RWPE1 (cell line): Measurements from ENCODE around the gene GUCY2C.

ENCODE experiments used
- CTCF ChIA-PET: fragments of 350-600 bp; sonication (Branson Sonifier 250); formaldehyde crosslinking; extraction: SDS; loops from one replicate; lab custom pipeline; 2021; lab: Yijun Ruan, JAX
- POLR2A ChIA-PET: fragments of 400-600 bp; formaldehyde crosslinking; extraction: SDS; loops from one replicate; lab custom pipeline; 2020; ENCODE audit warnings: antibody characterized with exemption; ENCODE audit not compliant: low non-redundant PET; lab: Yijun Ruan, JAX
- DNase-seq: peaks from one replicate; pipeline ENCODE4 v3.0.0; 2012; ENCODE audit warnings: low spot score
- H3K27ac ChIP-seq: fragments of 450-650 bp; 2 replicates; pipeline ENCODE4 v1.5.1; 2017
- CTCF ChIP-seq: fragments of 450-650 bp; conservative IDR thresholded peaks from 2 replicates; pipeline ENCODE4 v1.5.1; 2017; ENCODE audit warnings: low read depth, mild to moderate bottlenecking

Gene GUCY2C

GRCh38 chr12:14612250-14612649, 84.1 kb downstream of the GUCY2C start:
- TF ChIP-seq CTCF: no peak
- ChIA-PET CTCF (interaction anchor here (0.6 to 0.7 kb wide), 3 partner anchors 49 to 142 kb away, joined by 3 to 4 read pairs (median 3); no protein-coding TSS in a partner anchor), POLR2A (no interaction called here)
- no peak overlapping the region for H3K27ac ChIP-seq
- no peak for DNase-seq

- DNase-seq: no peak
- ChIA-PET CTCF (interaction anchor here (0.5 to 1.4 kb wide), 4 partner anchors 8 to 141 kb away, joined by 3 read pairs; no protein-coding TSS in a partner anchor), POLR2A (no interaction called here)
- no peak overlapping the region for H3K27ac ChIP-seq
- TF ChIP-seq CTCF: no peak
Measured at GRCh38 chr12:14611640-14612203, 84.7 kb downstream of the GUCY2C start.

- CTCF ChIA-PET: interaction anchor here (0.6 kb wide), 1 partner anchor 436 kb away, joined by 3 read pairs; no protein-coding TSS in a partner anchor
- no peak for TF ChIP-seq CTCF
- no peak overlapping the region for H3K27ac ChIP-seq
- no peak for DNase-seq
- POLR2A ChIA-PET: no interaction called here
Measured at GRCh38 chr12:14607568-14607967, 88.8 kb downstream of the GUCY2C start.

GRCh38 chr12:14605401-14605989, 90.9 kb downstream of the GUCY2C start:
- POLR2A ChIA-PET: no interaction called here
- H3K27ac ChIP-seq: no peak overlapping the region
- TF ChIP-seq CTCF: no peak
- CTCF ChIA-PET: no interaction called here
- DNase-seq: no peak

GRCh38 chr12:14601692-14602478, 94.5 kb downstream of the GUCY2C start:
- ChIA-PET CTCF (interaction anchor here (0.6 to 0.9 kb wide), 3 partner anchors 15 to 1591 kb away, joined by 3 to 5 read pairs (median 5); no protein-coding TSS in a partner anchor), POLR2A (no interaction called here)
- H3K27ac ChIP-seq: no peak overlapping the region
- no peak for DNase-seq
- no peak for TF ChIP-seq CTCF

GRCh38 chr12:14597480-14597879, 98.9 kb downstream of the GUCY2C start:
- CTCF ChIA-PET: interaction anchor here (1.1 kb wide), 1 partner anchor 9 kb away, joined by 3 read pairs; no protein-coding TSS in a partner anchor
- POLR2A ChIA-PET: no interaction called here
- DNase-seq: no peak
- no peak overlapping the region for H3K27ac ChIP-seq
- no peak for TF ChIP-seq CTCF
